NCI-H460 (cell line): Measurements from ENCODE around the gene KRT28. TPM values are rescaled to one million over a fixed set of nuclear protein-coding genes. Genes with fewer than 3 reads are reported as not detected.
"Not testable (repeated sequence)": the region's sequence is repeated elsewhere in the genome, so short reads cannot be mapped to it uniquely, and the experiment has no call there.

Source experiments
- DNase-seq: peaks from one replicate; pipeline ENCODE4 v3.0.0-alpha.2; 2016; ENCODE audit warnings: low read depth; ENCODE audit errors: extremely low read depth
- total RNA-seq: library from RNA; depleted of rRNA; stranded (reverse); fragments of >200 nt; shearing (Covaris generic); gene quantifications from 2 replicates; pipeline ENCODE4 v1.2.3, GENCODE V29; 2014; rRNA removed

KRT28 gene
- total RNA-seq, 1 experiment from 2014 or later = not detected

DNA sequence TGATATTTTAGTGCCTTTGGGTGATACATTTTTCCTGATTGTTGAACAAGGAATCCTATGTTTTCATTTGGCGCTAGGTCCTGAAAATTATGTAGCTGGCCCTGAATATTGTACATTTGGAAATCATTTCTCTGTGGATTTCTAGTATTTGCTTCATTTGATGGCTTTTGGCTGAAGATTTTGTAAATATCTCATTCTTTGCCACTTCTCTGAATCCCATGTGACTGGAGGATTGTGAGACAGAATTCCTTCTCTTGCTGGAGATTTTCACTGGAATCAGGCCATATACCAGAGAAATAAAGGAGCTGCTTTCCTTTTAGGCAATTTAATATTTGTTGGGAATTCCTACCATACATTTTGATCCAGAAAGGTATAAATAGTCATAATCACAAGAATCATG is 8.6 kb downstream of the KRT28 start:
- no peak for DNase-seq

DNA sequence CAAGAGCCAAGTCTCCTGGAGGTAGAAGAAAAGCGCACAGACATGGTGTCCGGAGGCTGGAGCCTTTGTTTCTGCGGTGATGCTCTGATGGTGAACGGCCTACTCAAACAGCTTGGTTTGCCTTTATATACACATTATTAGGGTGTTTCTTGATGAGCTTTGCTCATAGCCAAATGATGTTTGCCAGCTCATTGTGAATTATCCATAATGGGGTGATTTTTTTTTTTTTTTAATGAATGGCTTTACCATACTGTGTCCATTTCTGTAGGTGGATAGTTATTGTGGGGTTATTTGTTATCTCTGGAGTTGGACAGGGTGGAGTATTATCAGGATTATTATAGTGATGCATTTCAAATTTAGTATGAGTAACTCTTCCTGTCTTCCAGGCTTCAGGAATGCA is 17.3 kb downstream of the KRT28 start, which contains the start of gene KRT27:
Gene KRT27, minus strand, starts transcription at position 101 of the 400 bp plus-strand sequence. Its CDS starts 57 bp downstream, at position 44.
- no peak for DNase-seq

DNA sequence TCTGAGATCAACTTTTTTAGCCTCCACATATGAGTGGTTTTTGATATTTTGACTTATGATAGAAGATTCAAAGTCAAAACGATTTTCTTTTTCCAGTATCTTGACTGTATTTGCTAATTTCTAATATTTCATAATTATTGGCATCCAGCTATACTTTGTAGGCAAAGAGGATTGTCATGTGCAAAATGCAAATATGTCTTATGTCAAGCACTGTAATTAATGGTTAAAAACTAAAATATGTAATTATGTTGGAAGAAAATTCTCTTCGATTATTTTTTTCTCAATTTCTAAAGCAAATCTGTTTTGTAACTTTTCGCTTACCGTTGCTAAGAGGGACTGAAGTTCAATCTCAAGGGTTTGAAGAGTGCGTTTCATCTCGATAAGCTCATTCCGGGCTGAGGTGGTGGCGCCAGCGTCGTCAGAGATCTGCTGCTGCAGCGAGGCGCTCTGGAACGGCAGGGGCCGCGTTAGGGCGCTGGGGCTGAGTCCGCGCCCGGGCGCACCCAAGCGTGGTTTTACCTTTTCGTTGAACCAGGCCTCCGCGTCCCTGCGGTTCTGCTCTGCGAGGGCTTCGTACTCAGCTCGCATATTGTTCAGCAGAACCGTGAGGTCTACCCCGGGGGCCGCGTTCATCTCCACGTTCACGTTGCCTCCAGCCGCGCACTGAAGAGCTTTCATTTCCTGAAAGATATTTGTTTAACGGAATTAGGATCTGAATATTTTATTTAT is 20.4 kb downstream of the KRT28 start:
- no peak for DNase-seq

DNA sequence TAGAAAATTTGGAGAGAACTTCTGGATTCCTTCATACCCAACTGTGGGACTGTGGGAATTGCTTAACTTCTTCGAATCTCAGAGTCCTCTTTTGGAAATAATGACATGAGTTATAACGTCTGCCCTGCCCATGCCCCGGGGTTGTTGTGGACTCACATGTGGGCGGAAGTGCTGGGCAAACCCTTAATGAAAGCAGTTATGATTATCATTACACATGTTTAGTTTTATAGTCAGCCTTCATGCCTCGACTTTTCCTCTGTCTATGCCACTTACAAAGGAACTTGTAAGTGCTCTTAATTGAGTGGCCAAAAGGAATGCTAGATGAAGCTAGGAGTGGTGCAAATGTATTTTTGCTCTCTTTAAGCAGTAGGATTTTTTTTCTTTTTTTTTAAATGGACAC is 21.3 kb downstream of the KRT28 start:
- no peak for DNase-seq

DNA sequence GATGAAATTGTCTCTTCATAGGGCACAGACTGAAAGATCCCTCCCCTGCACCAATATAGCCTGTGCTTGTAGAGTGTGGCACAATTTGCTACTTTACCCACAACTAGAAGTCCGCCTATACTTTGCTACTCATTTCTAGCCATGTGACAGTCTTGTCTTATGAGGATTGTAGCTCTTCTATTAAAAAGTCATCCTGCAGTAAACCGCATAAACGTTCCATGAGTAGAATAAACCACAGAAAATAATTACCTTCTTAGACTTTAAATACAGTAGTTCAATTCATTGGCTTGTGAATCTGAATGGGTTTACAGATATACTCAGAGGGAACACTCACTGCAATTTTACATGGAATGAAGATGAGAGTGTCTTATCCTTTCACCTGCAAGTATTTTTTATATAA is 21.8 kb downstream of the KRT28 start:
- DNase-seq = no peak

DNA sequence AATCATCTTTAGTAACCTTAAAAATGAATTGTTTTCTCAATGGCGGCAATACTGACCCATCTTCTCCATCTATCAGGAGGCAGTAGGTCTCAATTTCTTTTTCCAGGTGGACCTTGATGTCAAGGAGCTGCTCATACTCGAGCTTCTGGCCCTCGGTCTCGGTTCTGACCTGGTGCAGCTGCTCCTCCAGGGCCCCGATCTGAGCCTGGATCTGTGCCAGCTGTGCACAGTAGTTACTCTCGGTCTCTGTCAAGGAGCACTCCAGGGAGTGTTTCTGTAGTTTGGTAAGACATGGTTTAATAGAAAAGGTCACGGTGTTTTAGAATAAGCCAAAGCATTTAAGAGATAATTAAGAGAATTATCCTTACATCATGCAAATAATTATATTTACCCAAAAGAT is 22.3 kb downstream of the KRT28 start:
- DNase-seq = no peak

DNA sequence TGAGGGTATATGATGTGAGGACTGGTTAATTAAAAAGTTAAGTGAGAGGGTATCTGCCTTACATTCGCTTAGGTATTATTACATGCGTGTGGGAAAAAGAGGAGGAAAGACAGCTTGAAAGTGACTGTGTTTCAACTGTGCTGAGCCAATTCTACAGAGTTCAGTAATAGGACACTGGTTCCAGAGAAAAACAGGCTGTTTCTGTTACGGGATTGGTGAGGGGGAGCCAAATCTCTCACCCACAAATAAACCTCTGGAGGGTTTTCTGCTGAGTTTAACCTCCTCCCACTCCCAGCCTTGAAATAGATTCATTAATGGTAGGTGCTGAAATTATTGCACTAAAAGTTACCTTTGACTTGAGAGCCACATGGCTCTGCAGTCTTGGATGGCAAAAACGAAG is 23.8 kb downstream of the KRT28 start:
- no peak for DNase-seq

DNA sequence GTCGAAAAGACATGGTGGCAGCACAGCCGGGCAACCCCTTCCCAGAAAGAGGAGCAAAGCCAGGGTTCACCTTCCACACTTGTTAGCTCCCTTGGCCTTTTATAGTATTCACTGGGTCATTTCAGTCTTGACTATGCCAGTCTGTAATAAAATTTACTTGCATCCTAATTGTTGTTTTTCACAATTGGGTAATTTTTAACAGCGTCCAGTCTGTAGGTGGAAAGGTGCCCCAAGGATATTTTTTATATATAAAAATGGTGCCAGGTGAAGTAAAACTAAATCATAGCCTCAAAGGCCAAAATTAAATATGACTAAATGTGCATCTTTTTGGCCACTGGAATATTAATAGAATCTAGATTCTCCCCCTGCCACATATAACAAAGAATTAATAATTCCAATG is 27.7 kb downstream of the KRT28 start, which contains the start of gene KRT26:
Gene KRT26, minus strand, starts transcription at position 101 of the 400 bp plus-strand sequence. Its CDS starts 88 bp downstream, at position 13.
- no peak for DNase-seq

DNA sequence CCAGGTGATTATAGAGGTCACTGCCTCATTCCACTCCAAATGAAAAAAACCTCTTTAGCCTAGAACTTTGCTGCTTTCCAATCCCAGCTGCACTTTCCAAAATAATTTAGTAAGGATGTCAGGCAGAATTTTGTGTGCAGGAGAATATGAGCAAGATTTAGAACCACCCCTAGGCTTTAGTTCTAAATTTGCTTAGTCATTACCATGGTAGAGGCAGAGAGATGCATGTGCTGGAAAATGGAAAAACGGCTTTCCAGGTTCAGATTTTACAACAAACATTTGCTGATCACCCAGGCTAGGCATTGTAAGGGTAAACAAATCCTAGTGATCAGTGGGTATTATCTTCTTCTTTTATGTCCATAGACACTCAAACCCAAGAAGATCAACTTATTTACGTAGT is 34.1 kb downstream of the KRT28 start:
- no peak for DNase-seq

DNA sequence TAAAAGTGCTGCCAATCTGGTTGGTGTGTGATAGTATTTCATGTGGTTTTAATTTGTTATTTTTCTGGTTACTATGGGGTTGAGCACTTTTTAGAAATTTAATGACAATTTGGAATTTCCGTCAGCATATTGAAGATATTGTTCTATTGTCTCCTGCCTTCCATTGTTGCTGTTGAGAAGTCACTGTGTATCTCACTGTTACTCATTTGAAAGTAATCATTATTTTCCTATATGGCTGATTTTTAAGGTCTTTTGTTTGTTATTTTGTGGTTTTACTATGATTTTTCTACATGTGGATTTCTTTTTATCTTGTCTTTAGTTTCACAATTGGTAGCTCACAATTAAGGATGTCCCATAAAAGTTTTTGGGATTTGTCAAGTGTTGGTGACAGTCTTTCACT is 36.0 kb downstream of the KRT28 start:
- DNase-seq = no peak

DNA sequence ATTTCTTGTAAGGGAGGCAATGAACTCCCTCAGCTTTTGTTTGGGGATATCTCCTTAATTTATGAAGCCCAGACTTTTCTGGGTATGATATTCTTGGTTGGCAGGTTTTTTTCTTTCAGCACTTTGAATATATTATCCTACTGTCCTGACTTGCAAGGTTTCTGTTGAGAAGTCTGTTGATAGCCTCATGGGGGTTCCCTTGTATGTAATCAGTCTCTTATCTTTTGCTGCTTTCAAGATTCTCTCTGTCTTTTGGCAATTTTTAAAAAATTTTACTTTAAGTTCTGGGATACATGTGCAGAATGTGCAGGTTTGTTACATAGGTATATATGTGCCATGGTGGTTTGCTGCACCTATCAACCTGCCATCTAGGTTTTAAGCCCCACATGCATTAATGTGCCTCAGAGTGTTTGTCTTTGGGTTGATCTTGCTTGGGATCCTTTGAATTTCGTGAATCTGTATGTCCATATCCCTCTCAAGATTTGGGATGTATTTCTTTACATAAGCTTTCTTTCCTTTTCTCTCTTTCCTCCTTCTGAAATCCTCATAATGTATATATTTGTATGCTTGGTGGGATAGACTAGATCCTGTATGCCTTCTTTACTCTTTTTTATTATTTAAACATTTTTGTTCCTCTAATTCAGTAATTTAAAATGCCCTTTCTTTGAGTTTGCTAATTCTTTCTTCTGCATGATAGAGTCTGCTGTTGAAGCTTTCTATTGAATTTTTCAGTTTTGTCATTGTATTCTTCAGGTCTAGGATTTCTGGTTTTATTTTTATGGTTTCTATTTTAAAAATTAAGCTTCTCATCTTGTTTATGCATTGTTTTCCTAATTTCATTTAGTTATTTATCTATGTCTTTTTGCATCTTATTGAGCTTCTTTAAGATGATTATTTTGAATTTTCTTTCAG is 39.4 kb downstream of the KRT28 start:
- no peak for DNase-seq

DNA sequence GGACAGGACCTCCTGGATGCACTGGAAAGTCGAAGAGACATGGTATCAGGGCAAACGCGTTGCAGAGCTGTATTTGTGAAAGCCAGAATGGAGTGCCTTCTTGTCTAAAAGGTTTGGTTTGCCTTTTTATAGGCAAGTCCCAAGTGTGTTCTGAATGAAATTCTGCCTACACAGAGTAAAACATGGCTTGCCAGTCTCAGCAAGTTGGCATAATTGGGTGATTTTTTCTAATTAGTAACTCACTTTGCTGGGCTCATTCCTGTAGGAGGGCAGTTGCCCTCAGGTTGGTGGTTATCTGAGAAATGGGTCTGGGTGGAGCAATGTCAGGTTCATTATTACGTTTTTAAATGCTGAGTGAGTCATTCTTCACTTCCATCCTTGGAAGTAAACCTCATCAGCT is 44.5 kb downstream of the KRT28 start, which contains the start of gene KRT25:
Gene KRT25, minus strand, starts transcription at position 101 of the 400 bp plus-strand sequence. Its CDS starts 60 bp downstream, at position 41.
- no peak for DNase-seq

DNA sequence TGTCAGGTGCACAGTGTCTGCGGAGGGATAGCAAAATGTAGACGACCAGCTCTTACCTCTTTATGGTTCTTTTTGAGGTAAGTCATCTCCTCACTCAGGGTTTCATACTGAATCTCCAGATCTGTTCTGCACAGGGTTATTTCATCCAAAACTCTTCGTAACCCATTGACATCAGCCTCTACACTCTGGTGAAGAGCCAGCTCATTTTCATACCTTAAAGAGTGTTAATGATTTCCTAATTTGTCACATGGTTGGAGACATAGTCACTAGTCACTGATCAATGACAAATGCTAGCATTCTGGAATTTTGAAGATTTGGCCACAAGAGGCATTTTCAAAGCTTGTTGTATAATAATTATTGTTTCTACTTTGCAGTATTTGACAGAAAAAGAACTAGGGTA is 46.0 kb downstream of the KRT28 start:
- DNase-seq = no peak

DNA sequence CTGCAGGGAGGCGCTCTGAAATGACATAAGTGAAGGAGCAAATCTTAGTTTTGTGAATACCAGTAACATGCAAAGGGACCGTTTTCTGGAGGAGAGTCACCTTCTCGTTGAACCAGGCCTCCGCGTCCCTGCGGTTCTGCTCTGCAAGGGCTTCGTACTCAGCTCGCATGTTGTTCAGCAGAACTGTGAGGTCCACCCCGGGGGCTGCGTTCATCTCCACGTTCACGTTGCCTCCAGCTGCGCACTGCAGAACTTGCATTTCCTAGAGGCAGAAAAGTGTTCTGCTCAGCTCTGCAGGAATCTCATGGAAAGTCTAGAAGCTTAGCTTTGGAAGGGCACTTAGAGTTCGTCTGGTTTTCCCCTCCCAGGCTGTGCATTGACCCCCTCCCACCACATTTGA is 48.7 kb downstream of the KRT28 start:
- no peak for DNase-seq

DNA sequence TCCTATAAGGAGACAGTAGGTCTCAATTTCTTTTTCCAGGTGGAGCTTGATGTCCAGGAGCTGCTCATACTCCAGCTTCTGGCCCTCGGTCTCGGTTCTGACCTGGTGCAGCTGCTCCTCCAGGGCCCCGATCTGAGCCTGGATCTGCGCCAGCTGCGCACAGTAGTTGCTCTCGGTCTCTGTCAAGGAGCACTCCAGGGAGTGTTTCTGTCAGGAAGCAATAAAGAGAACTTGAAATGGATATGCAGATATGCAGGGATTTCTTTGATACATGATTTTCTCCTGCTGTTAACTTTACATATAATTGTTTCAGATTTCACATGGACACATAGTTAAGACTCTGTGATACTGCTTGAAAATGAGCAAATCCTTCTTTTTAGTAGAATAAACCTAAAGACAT is 49.4 kb downstream of the KRT28 start:
- no peak for DNase-seq

DNA sequence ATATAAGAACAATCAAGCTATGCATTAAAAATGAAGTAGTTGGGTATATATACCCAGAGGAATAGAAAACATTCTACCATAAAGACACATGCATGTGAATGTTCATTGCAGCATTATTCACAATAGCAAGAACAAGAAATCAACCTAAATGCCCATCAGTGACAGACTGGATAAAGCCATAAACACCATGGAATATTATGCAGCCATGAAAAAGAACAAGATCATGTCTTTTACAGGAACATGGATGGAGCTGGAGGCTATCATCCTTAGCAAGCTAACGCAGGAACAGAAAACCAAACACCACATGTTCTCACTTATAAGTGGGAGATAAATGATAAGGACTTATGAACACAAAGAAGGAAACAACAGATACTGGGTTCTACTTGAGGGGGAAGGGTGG is 51.1 kb downstream of the KRT28 start:
- not testable (repeated sequence) for DNase-seq

Other genes starting within 250 kb of the KRT28 start
- not detected in 2 replicates for gene CCR7, start 234.5 kb downstream of the KRT28 start, total RNA-seq
- gene SMARCE1, start 152.1 kb downstream of the KRT28 start, total RNA-seq = 101 and 107 TPM in 2 replicates
- not detected in 2 replicates for gene KRT222, start 134.8 kb downstream of the KRT28 start, total RNA-seq
- not detected in 2 replicates for gene KRT24, start 96.2 kb downstream of the KRT28 start, total RNA-seq
- not detected in 2 replicates for gene KRT25, start 44.6 kb downstream of the KRT28 start, total RNA-seq
- gene KRT26, start 27.8 kb downstream of the KRT28 start, total RNA-seq = not detected in 2 replicates
- gene KRT27, start 17.4 kb downstream of the KRT28 start, total RNA-seq = not detected in 2 replicates
- gene KRT10, start 22.7 kb upstream of the KRT28 start, total RNA-seq = 36.8 and 38.4 TPM in 2 replicates
- gene KRT12, start 67.3 kb upstream of the KRT28 start, total RNA-seq = not detected in 2 replicates
- not detected in 2 replicates for gene KRT20, start 85.3 kb upstream of the KRT28 start, total RNA-seq
- 0.07 TPM in 1 of 2 replicates, not detected in the other for gene KRT23, start 137.7 kb upstream of the KRT28 start, total RNA-seq
- gene KRT39, start 167.0 kb upstream of the KRT28 start, total RNA-seq = not detected in 2 replicates
- not detected in 2 replicates for gene KRT40, start 184.4 kb upstream of the KRT28 start, total RNA-seq
- gene KRTAP3-3, start 194.2 kb upstream of the KRT28 start, total RNA-seq = not detected in 2 replicates
- gene KRTAP3-2, start 199.9 kb upstream of the KRT28 start, total RNA-seq = not detected in 2 replicates
- gene KRTAP3-1, start 209.2 kb upstream of the KRT28 start, total RNA-seq = not detected in 2 replicates
- not detected in 2 replicates for gene KRTAP1-5, start 227.2 kb upstream of the KRT28 start, total RNA-seq
- not detected in 2 replicates for gene KRTAP1-4, start 230.2 kb upstream of the KRT28 start, total RNA-seq
- not detected in 2 replicates for gene KRTAP1-3, start 234.9 kb upstream of the KRT28 start, total RNA-seq
- gene KRTAP1-1, start 241.5 kb upstream of the KRT28 start, total RNA-seq = not detected in 2 replicates
- gene KRTAP2-1, start 247.4 kb upstream of the KRT28 start, total RNA-seq = not detected in 2 replicates